Non-pigmented ciliary epithelial cell (primary cell): Measurements from ENCODE around the gene GTPBP3.
"Not testable (repeated sequence)": the region's sequence is repeated elsewhere in the genome, so short reads cannot be mapped to it uniquely, and the experiment has no call there.

Experiments used
- DNase-seq: peaks from one replicate; pipeline ENCODE4 v3.0.0-alpha.2; 2010; ENCODE audit warnings: low read depth

Gene GTPBP3

DNA sequence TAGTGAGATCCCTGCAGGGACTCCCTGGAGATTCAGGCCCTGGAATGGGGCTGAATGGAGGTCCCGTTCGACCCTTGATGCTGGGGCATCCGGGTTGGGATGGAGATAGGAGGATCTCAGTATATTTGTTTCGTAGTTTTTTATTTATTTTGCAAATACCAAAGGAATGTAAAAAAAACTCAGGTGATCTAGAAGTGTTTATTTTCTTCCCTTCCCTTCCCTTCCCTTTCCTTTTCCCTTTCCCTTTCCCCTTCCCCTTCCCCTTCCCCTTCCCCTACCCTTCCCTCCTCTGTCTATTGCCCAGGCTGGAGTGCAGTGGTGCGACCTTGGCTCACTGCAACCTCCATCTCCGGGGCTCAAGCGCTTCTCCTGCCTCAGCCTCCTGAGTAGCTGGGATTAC is 4.5 kb downstream of the GTPBP3 start:
- DNase-seq, result no peak

DNA sequence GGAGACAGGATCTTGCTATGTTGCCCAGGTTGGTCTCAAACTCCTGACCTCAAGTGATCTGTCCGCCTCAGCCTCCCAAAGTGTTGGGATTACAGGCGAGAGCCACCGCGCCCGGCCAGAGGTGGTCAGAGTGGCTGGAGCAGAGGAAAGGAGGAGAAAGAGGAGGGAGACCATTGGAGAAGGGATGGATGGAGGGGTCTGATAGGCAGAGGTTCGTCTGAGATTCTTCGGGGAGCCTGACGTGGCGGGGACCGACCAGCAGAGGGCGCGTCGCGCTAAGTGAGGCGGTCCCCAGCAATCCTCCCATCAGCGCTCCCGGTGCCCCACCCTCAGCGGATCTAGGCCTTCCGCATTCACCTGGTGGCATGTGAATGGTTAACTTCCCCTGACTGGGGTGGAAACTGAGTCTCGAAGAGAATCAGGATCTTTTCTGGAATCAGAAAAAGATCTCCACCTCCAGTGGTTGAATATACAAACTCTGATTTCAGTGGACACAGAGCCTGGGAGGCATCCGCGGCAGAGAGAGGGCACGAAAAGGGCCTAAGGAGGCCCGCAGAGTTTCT is 8.8 kb downstream of the GTPBP3 start:
- no peak for DNase-seq

DNA sequence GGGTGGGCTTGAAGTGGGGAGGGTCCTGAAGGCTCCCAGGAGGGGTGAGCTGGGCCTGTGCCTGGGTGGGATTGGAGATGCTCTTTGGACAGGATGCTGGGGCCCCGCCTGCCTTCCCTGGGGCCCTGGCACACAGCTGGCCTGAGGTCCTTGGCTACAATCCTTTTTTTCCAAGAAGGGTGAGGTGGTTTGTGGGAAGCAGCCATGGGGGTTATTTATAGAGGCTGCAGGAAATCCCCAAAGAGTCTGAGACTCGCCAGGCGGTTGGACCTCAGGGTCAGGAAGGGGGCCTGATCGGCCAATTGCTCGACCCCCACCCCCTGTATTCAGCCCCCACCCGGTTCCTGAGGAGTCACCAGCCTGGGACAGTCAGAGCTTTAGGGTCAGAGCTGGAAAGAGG is 10.0 kb downstream of the GTPBP3 start:
- no peak for DNase-seq

DNA sequence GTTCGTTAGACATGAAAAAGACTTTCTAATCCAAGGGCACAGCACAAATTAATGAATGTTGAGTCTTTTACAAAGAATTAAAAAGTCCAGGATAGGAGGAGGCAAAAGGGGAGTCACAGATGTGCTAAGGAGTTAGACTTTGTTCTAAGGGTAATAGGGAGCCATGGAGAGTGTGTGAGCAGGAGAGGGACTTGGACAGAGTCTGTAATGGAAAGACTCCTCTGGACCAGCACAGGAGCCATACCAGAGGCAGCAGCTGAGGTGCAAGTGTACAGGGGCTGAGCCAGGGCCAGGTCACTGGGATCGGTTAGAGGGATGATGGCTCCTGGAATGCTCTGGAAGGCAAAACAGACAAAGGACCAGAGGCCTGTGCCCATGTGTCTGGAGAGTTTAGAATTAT is 10.5 kb downstream of the GTPBP3 start:
- no peak for DNase-seq

DNA sequence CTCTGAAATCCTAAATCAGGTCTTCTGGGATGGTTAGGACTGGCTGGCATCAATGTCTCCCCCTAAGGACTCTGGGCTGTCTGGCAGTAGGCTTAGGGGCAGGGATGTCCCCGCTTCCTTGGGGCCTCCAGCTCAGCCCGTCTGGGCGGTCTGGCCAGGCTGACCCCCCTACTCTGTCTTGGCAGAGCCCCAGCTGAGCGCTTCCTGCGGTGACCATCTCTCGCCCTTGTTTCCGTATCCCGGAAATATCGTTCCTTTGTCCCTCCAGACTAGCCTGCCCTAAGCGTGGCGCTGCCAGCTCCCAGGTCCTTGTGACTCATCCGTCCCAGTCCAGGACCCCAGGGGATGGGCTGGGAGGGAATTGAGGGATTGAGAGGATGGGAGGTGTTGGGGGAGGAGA is 11.3 kb downstream of the GTPBP3 start:
- DNase-seq, result no peak

DNA sequence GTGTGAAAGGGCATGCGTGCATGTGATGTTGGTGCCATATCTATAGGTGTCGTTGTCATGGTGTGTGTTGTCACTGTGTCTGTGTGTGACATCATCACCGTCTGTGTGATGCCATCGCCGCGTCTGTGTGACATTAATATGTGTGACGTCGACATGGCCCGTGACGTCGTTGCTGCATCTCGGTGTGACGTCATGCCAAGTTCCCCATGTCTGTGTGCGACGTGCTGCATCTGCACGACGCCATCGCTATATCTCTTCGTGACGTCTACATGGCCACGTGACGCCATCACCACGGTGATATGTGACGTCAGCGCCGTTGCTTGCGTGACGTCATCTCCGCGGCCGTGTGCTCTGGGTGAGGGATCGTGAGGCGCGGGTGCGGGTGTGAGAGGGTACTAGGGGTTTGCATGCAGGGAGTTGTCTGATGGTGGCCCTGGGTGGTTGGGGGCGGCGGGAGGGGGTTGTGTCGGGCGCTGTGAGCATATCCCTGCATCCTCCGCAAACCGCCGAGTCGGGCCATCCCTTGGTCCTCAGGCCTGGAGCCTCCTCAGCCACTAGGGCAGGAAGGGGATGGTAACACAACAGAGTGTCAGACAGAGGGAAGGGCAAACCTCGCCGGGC is 14.6 kb downstream of the GTPBP3 start:
- no peak for DNase-seq

DNA sequence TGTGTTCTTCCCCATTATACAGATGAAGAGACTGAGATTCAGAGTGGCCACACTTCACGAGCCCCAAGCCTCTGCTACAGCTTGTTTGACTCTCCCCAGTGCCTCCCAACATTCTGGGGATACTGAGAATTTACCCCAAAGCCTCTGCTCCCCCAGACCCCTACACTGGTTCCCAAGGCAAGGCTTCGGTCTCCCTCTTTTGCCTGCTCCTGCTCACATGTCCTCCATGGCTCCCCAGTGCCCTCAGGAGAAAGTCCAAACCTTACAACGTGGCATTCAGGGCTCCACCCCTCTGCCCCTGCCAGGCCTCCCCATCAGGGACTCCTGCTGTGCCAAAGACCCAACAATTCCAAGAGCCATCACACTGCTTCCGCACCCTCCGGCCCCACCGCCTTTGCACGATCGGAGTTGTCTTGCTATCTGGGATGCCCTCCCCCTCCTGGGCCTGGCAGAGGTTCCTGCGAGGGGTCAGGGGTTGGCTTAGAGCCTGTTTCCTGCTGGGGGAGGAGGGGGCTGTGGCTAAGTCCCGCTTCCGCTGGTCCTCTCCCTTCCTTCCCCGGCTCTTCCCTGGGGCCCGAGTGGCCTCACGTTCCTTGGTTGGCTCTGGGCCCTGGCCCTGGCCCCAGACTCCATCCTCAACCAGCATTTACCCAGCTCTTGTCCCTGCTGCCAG is 15.4 kb downstream of the GTPBP3 start:
- no peak for DNase-seq

DNA sequence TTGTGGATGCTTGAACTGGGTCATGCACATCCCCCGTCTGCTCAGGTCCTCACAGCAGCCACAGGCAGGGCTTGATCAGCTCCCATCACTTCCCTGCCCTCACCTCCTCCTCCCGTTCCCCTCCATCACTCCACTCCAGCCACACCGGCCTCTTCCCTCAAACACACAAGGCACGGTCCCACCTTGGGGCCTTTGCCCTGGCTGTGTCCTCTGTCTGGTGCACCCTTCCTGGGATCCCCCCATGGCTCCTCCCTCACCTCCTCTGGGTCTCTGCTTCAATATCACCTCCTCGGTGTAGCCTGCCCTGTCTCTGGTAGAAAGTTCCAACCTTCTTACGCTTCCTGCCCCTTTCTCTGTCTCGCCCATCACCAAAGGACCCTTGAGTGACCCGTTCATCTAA is 16.0 kb downstream of the GTPBP3 start:
- DNase-seq, result no peak

DNA sequence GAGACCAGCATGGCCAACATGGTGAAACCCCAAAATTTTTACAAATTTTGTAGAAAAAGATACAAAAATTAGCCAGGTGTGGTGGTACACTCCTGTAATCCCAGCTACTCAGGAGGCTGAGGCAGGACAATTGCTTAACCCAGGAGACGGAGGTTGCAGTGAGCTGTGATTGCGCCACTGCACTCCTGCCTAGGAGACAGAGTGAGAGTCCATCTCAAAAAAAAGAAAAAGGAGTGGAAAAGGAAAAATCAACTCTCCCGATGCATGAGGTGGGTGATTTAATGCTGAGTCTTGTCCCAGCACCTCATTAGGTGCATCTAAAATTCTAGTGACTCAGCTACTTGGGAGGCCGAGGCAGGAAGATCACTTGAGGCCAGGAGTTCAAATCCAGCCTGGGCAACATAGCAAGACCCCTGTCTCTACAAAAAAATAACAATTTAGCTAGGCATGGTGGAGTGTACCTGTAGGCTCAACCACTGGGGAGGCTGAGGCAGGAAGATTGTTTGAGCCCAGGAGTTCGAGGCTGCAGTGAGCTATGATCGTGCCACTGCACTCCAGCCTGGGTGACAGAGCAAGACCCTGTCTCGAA is 19.8 kb downstream of the GTPBP3 start:
- DNase-seq, result no peak

DNA sequence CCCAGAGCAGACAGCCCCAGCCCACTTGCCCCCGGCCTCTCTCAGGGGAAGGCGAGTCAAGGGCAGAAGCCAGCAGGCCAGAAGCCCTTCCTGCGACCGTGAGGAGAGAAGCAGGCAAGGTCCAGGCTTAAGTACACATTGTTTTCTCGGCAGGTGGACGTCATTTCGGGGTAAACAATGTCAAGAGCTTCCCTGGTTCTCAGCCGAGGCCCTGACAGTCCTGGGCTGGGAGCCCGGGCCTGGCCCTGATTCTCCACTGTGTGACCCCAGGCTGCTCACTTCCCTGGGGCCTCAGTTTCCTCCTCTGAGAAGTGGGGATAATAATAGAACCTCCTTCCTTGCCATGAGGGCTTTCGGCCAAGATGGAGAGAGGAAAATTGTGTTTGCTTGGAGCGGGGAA is 20.4 kb downstream of the GTPBP3 start:
- no peak for DNase-seq

DNA sequence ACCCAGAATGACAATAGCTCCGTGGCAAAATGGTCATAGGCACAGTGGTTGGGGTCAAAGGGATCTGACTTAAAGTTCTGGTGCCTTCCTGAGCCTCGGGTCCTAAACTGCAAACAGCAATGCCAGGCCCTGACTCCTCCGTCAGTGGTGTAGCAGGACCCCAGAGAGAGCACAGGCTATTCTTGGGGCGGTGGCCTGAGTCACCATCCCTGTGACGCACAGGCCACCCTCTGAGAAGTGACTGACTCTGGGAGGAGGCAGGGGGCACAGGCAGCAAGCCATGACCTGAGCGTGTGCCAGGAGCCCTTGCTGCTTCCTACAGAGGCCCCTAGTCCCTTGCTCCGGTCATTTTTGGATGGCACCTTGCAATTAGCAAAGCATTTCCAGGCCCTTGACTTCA is 21.0 kb downstream of the GTPBP3 start:
- no peak for DNase-seq

DNA sequence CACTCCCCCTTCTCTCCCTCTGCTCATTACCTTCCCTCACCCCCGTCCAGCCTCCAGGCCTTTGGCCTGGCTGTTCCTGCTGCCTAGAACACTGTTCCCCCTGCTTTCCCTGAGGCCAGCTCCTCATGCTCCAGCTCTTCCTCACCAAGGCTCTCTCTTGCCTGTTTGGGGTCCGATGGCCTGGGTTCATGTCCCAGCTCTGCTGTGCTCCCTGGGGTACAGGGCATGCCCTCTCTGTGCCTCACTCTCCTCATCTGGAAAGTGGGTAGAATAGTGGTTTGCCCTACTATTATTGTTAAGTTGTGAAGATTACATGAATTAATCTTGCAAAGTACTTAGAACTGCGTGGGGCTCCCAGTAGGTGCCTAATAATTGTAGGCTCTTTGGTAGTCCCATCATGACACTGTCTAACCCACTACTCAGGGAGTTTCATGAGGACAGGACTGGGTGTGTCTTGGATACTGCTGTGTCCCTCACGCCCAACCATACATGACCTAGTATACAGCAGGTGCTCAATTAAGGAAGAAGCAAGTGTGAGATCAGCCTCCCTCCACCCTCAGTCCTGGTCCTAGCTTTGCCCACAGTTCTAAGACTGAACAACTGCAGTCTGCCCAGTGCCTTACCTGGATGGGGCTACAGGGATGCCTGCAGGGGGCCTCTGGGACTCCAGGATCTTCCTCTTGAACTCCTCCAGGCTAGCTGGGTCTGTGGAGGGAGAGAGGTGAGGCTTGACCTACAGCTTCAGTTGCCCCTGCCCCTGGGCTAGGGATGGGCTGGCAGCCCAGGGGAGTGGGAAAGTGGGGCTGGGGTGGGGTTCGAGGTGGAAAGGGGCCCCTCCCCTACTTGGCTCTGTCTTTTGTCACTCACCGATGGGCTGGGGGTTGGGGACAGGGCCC is 22.8 kb downstream of the GTPBP3 start:
- no peak for DNase-seq

DNA sequence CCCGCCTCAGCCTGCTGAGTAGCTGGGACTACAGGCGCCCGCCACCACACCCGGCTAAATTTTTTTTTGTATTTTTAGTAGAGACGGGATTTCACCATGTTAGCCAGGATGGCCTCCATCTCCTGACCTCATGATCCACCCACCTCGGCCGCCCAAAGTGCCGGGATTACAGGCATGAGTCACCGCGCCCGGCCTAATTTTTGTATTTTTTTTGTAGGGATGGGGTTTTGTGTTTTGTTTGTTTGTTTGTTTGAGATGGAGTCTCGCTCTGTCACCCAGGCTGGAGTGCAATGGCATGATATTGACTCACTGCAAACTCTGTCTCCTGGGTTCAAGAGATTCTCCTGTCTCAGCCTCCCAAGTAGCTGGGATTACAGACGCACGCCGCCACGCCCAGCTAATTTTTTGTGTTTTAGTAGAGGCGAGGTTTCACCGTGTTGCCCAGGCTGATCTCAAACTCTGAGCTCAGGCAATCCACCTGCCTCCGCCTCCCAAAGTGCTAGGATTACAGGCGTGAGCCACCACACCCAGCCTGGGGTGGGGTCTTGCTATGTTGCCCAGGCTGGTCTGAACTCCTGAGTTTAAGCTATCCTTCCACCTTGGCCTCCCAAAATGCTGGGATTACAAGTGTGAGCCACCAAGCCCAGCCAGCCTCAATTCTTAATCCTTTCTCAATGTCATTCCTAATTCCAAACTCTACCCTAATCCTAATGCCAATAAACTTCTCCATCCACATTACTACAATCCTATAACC is 26.7 kb downstream of the GTPBP3 start:
- not testable (repeated sequence) for DNase-seq

DNA sequence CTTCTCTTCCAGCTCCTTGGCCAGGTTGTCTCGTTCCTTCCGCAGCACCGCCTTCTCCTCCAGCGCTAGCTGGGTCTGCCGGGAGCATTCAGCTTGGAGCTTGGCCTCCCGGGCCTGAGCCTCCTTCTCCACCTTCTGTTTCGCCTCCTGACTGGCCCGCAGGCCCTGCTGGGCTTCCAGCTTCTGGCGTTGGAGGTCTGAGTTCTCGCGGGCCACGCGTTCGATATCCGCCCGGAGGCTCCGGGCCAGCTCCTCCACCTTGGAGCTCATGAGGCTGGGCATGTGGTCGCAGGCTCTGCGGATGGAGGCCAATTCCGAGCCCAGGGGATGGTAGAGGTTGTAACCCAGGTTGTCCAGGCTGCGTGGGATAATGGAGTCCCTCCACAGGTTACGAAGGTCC is 28.0 kb downstream of the GTPBP3 start:
- DNase-seq, result no peak

DNA sequence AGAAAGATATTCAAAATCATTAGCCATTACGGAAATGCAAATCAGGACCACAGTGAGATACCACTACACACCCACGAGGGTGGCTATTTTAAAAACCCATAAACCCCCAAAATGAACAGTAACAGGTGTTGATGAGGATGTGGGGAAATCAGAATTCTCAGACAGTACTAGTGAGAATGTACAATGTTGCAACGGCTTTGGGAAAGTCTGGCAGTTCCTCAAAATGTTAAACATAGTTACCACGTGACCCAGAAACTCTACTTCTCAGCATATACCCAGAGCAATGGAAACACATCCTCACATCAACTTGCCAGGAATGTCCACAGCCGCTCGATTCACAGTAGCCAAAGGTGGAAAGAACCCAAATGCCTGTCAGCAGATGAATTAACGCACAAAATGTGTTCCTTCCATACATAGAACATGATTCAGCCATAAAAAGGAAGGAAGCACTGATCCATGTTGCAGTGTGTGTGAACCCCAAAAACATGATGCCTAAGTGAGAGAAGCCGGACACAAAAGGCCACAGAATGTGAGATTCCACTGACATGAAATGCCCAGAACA is 32.8 kb downstream of the GTPBP3 start:
- no peak for DNase-seq

DNA sequence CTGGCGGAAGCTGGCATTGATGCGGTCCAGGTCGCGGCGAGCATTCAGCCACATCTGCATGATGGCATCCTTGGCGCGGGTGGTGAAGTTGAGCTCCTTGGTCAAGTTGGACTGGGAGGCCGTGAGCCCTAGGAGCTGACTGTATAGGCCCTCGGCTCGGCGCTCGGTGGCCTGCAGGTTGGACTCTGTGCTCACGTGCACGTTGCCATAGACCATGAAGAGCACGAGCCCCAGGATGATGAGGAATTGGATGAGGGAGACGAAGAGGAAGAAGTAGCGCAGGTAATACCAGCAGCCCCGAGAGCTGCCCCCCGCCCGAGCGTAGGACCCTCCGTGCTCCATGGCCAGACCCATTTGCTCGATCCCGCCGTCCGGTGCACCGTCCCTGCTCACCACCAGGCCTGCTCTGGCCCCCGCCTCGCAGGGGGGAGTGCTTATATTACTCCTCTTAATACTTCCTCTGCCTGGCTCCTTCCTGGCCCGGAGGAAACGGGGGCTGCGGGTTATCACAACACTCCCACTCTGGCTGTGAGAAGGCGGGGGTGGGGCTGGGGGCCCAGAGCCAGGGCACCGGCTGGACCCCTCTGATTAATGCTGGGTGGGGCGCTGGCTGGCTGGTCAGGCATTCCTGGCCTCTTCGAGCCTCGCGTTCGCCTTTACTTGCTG is 39.7 kb downstream of the GTPBP3 start, which contains the start of gene PLVAP:
PLVAP (minus strand) TSS at position 408 of the 666 bp plus-strand sequence; CDS start at position 354, 54 bp downstream.
- DNase-seq, result no peak

DNA sequence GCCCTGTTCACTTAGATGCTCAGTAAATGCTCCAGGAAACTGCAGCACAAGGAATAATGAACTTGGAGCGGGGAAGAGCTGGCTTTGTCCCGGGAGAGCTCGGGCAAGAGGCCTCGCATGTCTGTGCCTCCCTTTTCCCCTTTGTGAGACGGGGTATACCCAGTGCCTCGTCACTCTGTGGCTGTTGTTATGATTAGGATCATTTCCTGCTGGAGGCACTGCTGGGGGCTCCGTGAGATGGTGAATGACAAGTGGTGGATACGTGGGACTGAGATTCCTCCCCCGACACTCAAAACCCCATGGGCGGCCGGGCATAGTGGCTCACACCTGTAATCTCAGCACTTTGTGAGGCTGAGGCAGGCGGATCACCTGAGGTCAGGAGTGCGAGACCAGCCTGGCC is 40.9 kb downstream of the GTPBP3 start:
- DNase-seq, result no peak

DNA sequence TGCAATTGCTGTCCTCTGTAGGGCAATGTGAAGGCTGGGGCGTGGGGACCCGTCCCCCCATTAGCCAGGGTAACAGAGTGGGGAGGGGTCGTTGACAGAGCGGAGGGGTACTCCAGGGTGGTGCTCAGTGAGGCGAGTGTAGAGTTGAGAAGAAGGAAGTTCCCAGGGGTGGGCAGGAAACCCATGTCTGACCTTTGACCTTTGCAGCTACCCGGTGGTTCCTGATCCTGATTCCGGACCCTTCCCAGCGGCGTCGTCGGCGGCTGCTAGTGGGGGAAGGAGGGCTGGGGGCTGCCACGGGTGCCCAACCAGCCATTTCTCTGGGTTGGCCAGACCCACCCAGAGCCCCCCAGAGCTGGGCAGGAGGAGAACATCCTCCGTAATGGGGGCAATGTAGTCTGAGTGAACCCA is 41.9 kb downstream of the GTPBP3 start:
- DNase-seq, result no peak

DNA sequence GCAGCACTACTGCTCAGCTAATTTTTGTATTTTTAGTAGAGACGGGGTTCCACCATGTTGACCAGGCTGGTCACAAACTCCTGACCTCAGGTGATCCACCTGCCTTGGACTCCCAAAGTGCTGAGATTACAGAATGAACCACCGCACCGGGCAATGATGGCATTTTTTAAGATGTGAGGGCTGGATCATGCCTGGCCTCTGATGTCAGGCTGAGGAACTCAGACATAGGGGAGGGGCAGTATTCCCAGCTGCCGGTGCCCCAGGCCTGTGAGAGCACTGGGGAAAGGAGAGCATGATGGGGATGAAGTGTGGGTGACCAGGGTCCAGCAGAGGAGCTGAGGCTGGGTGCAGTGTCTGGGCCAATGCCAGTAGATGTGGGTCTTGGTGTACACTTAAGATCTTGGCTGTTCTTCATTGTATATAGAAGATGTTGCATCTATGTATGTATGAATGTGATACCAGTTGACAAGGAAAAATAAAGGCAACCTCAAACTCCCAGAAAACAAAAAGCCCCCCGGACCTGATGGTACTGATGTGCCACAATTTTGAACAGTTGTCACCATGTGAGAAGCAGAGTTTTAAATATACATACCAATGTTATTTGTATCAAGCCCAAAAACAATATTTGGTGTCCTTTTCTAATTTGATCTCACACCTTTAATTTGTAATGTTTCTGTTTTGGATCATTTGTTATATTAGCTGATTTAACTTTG is 43.2 kb downstream of the GTPBP3 start:
- DNase-seq, result no peak
